Inferior parietal cortex (tissue), 1 donor: ENCODE measurements around the gene PTK7.

Experiments used
- DNase-seq: peaks from one replicate; pipeline ENCODE4 v3.0.0-alpha.2; 2016; ENCODE audit errors: extremely low spot score

Gene PTK7

GRCh38 chr6:43178951-43179830, 103.1 kb downstream of the PTK7 start:
- DNase-seq, result no peak

DNA sequence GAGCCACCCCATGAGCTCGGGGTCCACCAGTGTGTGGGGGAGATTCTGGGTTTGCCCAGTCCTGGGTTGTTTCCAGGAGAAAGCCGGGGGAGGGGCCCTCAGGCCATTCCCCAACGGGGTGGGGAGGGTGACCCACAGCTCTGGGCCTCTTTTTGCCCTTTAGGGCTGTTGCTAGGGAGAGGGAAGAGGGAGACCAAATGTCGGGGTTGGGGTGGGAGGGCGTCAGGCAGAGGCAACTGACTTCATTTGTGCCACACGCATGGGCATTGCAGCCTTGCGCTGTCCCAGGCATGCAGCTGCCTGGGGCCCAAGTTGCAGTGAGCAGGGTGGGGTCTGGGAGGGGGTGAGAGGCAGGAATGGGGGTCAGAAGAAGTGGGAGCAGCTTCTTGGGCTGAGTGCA, 103.9 kb downstream of the PTK7 start:
- no peak for DNase-seq

- no peak for DNase-seq
Measured at GRCh38 chr6:43180985-43181384, 104.9 kb downstream of the PTK7 start.

- no peak for DNase-seq
Measured at GRCh38 chr6:43181621-43181941, 105.5 kb downstream of the PTK7 start.

GRCh38 chr6:43181942-43182860, 106.1 kb downstream of the PTK7 start, which contains the start of gene CUL9:
CUL9 (plus strand) TSS chr6:43182196; CDS start chr6:43184311, 2,115 bp downstream.
- DNase-seq, result peak; percentile 89

DNA sequence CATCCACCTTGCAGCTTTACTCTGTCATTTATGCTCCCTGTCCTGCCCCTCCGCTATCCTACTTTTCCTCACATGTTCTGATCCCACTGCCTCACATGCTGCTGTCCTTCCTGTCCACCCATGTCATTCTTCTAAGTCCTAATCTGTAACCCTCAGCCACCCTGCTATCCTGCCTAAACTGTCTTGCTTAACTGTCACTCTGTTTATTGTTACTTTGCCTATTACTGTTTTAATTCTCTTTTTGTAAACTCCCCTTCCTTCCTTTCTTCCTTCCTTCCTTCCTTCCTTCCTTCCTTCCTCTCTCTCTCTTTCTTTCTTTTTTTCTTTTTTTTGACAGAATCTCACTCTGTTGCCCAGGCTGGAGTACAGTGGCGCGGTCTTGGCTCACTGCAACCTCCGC, 107.3 kb downstream of the PTK7 start:
- no peak for DNase-seq

DNA sequence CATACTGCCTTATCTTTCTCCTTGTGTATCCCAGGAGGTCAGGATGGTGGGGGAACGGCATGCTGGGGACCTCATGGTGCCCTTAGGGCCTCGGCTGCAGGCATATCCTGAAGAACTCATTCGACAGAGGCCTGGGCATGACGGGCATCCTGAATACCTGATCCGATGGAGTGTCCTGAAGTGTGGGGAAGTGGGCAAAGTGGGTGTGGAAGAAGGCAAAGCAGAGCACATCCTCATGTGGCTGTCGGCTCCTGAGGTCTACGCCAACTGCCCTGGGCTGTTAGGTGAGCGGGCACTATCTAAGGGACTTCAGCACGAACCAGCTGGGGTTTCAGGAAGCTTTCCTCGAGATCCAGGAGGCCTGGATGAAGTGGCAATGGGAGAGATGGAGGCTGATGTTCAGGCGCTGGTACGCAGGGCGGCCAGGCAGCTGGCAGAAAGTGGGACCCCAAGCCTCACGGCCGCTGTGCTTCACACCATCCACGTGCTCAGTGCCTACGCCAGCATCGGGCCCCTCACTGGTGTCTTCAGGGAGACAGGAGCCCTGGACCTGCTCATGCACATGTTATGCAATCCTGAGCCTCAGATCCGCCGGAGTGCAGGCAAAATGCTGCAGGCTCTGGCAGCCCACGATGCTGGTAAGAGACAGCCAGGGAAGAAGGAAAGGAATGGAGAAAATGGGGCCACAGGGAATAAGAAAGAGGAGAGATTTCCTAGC, 108.3 kb downstream of the PTK7 start:
- no peak for DNase-seq

- DNase-seq, result no peak
Measured at GRCh38 chr6:43185391-43185985, 109.4 kb downstream of the PTK7 start.

GRCh38 chr6:43186019-43186418, 109.9 kb downstream of the PTK7 start:
- no peak for DNase-seq

DNA sequence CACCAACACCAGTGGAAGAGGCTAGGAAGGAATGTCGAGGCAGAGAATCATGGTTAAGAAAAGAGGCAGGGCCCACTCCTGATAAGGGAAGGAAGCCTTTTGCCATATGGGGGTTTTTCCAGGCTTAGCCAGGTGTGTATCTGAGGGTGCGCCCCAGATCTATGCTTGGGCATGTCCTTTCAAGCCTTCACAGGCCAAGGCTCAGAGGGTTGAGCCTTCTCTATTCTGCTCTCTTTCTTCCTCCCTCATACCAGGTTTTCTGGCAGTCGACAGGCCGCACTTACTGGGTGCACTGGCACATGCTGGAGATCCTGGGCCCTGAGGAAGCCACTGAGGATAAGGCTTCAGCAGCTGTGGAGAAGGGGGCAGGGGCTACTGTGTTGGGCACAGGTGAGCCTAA, 110.6 kb downstream of the PTK7 start:
- DNase-seq, result no peak

DNA sequence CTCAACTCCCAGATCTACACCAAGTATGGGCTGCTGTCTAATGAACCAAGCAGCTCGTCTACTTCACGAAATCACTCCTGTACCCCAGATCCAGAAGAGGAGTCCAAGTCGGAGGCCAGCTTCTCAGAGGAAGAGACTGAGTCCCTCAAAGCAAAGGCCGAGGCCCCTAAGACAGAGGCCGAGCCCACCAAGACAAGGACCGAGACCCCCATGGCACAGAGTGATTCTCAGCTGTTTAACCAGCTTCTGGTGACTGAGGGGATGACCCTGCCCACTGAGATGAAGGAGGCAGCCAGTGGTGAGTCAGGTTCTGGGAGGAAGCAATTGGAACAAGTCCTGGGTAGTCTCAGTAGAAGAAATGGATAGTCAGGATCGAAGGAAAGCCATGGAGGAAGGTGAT, 111.7 kb downstream of the PTK7 start:
- DNase-seq, result no peak

DNA sequence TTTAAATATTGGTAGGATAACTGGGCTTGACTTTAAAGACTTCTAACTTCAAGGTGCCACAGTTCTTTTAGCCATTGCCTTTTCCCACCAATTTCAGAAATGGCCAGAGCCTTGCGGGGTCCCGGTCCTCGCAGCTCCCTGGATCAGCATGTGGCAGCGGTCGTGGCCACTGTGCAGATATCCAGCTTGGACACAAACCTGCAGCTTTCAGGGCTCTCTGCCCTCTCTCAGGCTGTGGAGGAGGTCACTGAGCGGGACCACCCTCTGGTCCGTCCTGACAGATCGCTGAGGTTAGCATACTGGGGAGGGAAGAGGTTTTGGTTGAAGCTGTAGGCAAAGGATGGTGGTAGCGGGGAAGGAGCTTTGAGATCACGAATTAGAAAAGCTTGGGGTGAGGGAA, 112.3 kb downstream of the PTK7 start:
- DNase-seq, result no peak

- no peak for DNase-seq
Measured at GRCh38 chr6:43189776-43190304, 113.7 kb downstream of the PTK7 start.

DNA sequence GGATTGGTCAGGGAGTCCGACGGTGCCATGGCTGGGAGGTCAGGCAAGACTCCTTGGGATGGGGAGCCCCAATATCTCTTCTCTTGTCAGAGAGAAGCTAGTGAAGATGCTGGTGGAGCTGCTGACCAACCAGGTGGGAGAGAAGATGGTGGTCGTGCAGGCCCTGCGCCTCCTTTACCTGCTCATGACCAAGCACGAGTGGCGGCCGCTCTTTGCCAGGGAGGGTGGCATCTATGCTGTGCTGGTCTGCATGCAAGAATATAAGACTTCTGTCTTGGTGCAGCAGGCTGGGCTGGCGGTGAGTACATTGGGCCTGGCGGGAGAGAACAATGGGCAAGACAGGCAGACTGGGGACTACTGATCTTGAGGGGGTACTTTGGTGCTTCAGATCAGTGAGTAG, 116.8 kb downstream of the PTK7 start:
- no peak for DNase-seq

DNA sequence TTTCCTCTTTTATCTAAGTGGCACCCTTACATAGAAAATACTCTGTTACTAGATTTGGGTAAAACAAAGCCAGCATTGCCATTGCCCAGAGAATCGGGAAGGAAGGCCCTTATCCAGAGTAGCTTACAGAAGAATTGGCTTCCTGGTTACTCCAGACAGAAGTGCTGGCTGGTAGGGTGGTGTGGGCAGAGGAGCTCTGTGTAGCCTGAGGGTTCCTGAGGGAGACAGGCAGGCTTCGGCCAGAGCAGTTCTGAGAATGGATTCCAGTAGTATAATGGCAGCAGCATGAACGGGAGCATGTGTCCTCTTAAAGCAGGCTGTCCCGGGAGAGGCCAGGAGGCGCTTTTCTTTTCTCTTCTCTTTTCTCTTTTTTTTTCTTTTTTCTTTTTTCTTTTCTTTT, 117.8 kb downstream of the PTK7 start:
- DNase-seq, result no peak

DNA sequence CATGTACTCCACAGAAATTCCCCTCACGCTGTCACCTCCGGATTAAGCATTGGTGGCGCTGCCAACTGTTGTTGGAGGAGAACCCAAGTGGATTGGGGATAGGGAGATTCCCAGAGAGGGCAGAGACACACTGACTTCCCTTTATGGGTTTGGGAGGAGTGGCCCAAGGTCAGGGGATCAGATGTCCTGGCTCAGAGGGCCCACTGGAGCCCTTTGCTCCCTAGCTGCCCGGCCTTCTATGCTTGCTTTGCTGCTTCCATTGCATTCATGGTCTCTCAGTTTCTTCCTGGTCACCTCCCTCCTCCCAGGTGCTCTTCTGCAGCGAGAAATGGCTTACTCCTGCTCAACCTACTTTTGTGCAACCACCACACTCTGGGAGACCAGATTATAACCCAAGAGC, 120.2 kb downstream of the PTK7 start:
- DNase-seq, result no peak

DNA sequence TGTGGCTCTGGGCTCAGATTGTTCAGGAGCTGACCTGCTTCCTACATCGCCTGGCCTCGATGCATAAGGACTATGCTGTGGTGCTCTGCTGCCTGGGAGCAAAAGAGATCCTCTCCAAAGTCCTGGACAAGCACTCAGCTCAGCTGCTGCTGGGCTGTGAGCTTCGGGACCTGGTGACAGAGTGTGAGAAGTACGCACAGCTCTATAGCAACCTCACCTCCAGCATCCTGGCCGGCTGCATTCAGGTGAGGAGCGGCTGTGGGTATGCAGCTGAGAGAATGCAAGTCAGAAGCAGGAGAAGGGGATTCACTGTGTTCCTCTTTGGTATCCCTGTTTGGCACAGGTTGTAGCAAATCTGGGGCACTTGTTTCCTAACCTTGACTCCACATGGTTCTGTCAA, 123.8 kb downstream of the PTK7 start:
- DNase-seq, result no peak

DNA sequence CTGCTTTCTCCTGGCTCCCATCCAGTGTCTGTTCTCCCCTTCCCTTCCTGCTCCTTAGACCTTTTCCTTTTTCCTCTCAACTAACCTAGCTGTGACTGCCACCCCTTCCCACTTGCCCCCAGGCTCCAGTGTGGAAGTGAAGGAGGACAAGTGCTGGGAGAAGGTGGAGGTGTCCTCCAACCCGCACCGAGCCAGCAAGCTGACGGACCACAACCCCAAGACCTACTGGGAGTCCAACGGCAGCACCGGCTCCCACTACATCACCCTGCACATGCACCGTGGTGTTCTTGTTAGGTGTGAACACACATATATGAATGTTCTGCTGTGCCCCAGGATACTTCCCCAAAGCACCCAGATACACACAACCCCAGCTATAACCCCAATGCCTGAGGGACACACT, 124.4 kb downstream of the PTK7 start:
- no peak for DNase-seq

DNA sequence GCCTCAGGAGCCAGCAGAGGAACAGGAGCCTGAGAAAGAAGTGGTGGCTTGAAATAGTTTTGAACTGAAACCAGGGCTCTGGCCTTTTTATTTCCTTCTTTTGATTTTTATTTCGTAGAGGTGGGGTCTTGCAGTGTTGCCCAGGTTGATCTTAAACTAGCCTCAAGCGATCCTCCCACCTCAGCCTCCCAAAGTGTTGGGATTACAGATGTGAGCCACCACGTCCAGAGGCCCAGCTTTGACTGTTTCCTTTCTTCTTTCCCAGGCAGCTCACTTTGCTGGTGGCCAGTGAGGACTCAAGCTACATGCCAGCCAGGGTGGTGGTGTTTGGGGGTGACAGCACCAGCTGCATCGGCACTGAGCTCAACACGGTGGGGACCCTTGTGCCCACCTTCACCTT, 126.3 kb downstream of the PTK7 start:
- DNase-seq, result no peak

- no peak for DNase-seq
Measured at GRCh38 chr6:43203029-43203717, 127.1 kb downstream of the PTK7 start.

GRCh38 chr6:43203718-43204095, 127.6 kb downstream of the PTK7 start:
- no peak for DNase-seq
